Stimulated activated naive CD4-positive, alpha-beta T cell treated with Interleukin-2 at 50 U/mL for 16 hours (primary cell): ENCODE measurements around the gene TBATA.
A peak's percentile ranks its signal among the peaks of the same experiment; 100 is the strongest.

Experiments
- DNase-seq: peaks from one replicate; lab custom pipeline; 2025; lab: John Stamatoyannopoulos, UW

The TBATA gene

DNA sequence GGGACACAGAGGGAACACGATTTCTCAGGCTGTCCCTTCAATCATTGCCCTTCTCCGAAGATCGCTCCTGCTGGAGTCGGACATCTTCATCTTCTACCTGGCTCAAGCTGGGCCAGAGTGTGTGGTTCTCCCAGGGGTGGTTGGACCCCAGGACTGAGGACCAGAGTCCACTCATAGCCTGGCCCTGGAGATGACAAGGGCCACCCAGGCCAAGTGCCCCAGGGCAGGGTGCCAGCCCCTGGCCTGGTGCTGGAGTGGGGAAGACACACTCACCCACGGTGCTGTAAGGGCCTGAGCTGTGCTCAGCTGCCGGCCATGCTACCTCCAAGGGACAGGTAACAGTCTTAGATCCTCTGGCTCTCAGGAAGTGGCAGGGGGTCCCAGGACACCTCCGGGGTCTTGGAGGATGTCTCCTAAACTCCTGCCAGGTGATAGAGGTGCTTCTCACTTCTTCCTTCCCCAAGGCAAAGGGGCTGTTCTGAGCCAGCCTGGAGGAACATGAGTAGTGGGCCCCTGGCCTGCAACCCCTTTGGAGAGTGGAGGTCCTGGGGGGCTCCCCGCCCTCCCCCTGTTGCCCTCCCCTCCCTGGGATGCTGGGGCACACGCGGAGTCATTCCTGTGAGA is 23.3 kb downstream of the TBATA start:
- no peak for DNase-seq

DNA sequence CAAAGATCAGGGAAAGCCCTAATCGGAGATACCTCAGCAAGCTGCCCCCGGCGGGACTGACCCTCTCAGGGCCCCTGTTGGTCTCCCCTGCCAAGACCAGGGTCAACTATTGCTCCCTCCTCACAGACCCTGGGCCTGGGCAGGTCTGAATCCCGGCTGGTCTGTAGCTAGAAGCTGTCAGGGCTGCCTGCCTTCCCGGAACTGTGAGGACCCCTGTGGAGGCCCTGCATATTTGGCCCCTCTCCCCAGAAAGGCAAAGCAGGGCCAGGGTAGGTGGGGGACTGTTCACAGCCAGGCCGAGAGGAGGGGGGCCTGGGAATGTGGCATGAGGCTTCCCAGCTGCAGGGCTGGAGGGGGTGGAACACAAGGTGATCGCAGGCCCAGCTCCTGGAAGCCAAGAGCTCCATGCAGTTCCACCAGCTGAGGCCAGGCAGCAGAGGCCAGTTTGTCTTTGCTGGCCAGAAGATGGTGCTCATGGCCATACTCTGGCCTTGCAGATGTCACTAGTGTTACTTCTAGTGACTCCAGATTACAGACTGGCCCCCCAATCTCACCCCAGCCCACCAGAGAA is 24.1 kb downstream of the TBATA start:
- DNase-seq, result no peak

DNA sequence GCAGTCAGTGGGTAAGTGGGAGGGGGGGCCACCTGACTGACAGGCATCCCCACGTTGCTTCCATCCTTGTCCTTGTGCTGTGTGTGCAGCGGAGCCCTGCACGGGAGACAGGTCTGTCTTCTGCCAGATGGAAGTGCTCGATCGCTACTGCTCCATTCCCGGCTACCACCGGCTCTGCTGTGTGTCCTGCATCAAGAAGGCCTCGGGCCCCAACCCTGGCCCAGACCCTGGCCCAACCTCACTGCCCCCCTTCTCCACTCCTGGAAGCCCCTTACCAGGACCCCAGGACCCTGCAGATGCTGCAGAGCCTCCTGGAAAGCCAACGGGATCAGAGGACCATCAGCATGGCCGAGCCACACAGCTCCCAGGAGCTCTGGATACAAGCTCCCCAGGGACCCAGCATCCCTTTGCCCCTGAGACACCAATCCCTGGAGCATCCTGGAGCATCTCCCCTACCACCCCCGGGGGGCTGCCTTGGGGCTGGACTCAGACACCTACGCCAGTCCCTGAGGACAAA is 24.8 kb downstream of the TBATA start:
- no peak for DNase-seq

DNA sequence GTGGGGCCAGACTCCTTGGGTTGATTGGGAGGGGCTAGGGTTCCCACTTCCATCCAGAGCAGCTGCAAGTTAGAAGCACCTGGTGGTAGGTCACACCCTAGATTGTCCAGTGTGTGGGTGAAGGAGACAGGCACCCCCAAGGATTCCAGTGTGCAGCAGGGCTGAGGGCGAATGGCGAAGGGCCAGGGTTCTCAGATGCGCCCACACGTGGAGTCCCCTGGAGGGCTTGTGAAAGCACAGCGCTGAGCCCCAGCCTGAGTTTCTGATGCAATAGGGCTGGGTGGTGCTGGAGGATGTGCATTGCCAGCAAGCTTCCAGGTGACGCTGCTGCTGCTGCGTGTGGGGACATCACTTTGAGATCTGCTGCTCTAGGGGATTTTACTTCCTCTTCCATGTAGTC is 25.4 kb downstream of the TBATA start:
- DNase-seq, result no peak

DNA sequence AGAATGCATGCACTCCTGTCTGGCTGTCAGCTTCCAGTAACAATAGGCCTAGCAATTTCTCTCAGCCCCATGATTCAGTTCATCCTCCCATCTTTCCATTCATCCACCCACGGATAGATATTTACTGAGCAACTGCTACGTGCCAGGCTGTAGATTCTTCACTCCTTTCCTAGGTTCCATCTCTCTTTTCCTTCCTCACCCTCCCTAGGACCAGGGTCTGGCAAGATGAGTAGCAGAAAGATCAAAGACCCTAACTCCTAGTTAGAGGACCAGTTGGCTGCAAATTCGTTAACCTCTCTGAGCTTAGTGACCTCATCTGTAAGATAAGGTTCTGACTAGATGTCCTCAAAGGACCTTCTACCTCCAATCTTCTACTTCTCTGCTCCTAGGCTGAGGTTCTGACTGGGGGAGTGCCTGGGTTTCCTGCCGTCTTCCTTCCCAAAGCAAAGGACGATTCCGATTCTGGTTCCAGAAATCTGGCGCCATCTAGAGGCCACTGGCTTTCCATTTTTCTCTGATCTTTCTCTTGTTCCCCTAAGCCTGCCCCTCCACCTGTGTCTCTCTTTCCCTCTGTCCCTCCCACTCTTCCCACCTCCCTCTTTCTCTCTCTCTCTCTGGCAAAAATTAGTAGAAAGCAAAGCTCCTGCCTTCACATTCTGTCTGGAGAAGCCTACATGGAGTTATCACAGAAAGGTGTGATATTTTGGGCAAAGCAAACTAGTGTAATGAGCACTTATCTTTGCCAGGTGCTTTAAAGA is 26.2 kb downstream of the TBATA start:
- peak; percentile 42 for DNase-seq

DNA sequence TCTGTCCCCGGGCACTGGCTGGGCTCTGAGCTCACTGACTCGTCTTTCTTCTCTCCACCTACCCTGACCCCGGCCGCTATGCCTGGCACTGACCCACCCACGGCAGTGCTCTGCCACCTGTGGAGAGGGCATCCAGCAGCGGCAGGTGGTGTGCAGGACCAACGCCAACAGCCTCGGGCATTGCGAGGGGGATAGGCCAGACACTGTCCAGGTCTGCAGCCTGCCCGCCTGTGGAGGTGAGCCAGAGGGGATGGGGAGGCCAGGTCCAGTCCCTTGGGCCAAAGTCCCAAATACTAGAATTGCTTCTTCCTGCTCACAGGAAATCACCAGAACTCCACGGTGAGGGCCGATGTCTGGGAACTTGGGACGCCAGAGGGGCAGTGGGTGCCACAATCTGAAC is 27.3 kb downstream of the TBATA start:
- no peak for DNase-seq

DNA sequence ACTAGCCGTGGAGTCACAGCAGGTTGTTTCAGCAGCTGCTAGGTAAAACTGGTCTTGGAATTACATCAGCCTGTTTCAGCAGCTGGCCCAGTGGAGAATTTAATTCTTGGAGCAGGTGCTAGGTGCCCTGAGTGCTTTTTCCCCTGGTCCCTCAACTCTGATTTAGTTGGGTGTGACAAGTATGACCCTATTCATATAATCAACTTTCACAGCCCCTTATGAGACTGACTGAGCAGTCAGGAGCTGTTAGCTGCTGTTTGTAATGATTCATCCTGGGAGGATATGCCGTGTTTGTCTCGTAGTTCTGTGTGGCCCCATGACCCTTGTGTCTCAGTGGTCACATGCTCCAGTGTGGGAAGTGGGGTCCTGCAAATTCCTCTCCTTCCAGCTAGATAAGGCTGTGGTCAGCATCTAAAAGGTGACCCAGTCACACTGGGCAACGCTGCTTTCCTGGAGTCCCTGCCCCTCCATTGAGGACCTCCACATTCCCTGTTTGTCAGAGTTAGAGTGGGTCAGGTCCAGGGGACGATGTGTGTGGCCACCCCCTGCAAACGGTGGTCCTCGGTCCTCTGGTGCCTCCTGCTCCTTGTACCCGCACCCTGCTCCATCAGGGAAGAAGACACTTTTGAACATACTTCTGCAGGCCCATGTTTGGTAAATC is 28.3 kb downstream of the TBATA start:
- no peak for DNase-seq

DNA sequence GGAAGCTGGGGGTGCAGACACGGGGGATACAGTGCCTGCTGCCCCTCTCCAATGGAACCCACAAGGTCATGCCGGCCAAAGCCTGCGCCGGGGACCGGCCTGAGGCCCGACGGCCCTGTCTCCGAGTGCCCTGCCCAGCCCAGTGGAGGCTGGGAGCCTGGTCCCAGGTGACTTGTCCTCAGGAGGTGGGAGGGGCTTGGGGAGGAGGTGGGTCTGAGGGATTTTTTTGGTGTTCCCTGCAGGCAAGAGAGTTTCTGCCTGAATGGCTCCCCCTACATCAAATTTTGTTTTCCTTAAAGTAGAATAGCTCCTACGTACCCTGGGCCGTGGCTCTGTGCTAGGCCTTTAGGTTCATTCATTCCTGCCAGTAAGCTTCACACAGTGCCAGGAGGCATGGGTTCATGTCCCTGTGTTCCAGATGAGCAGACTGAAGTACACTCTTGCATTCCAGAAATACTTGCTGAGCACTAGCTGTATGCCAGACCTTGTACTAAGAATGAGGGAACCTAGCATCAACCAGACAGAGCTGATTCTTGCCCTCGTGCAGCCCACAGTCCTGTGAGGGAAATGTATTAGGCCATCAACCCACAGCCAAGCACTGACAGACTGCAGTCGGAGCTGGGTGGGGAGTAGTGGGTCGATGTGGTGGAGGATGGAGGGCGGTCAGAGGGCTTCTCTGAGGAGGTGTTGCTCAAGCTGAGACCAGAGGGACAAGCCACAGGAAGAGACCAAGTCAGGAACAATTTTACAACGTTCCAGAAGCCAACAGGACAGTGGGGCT is 31.1 kb downstream of the TBATA start:
- no peak for DNase-seq

DNA sequence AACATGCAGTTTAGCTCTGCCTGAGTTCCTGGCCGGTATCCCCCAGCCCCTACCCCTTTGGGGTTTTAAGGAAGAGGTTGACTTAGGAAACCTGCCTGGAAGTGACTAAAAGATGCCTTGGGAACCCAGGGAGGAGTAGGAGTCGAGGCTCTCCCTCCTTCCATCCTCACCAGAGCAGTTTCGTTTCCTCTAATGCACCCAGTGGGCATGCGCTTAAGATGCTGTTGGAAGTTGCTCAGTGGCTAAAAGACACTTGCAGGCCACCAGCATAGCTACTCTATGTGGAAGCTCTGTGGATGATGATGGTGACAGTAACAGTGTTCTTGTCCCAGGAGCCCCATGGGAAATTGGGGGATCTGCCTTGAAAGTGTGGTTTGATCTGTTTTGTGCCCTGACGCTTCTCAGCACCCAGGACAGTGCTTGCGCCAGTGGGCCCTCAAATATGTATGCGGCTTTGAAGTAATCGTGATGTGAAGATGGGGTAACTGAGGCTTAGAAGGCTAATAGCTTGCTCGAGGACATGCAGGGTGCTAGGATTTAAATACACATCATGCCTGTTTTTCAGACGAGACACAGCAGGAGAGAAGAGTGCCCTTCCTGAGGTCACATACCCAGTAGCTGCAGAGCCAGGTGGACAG is 32.0 kb downstream of the TBATA start:
- DNase-seq, result no peak

DNA sequence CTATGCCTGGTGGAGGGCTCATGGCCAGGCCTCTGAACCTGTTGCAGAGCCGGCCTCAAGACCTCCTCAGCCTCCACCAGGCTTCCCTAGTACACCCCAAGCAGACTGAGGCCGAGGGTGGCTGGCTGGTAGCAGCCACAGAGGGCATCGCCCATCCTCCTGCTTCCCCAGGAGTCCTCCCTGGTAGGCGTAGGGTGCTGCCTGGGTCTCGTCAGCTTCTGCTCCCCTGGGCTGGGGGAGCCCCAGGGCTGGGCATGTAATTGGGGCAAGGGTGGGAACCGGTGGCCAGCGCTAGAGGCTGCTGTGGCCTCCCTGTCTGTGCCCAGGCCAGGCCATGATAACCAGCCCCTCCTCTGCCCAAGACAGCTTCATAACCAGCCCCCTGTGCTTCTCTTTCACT is 32.6 kb downstream of the TBATA start:
- no peak for DNase-seq

DNA sequence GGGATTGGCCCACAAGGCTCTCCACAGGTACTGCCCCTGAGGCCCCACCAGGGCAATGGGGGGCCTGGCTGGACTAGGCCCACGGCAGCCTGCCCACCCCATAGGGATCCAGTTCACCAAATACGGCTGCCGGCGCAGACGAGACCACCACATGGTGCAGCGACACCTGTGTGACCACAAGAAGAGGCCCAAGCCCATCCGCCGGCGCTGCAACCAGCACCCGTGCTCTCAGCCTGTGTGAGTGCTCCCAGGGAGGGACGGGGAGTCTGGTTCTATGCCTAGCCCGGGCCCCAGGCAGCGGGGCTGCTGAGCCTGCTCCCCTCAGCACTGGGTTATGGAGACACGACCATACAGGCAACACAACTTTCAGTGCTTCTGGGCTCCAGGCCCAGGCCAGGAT is 33.2 kb downstream of the TBATA start:
- DNase-seq, result no peak

DNA sequence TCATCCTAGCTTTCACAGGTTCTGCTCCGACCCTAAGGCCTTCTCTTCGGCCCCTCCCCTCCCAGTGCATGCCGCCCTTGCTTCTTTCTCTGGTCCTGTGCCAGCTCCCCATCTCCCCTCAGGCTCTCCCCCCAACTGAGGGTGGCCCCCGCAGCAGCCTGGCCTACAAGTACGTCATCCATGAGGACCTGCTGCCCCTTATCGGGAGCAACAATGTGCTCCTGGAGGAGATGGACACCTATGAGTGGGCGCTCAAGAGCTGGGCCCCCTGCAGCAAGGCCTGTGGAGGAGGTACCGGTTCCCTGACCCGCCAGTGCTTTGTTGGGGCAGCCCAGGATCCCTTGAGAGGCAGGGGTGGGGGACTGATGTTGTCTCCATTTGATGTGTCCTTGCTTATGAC is 33.8 kb downstream of the TBATA start:
- DNase-seq, result no peak

DNA sequence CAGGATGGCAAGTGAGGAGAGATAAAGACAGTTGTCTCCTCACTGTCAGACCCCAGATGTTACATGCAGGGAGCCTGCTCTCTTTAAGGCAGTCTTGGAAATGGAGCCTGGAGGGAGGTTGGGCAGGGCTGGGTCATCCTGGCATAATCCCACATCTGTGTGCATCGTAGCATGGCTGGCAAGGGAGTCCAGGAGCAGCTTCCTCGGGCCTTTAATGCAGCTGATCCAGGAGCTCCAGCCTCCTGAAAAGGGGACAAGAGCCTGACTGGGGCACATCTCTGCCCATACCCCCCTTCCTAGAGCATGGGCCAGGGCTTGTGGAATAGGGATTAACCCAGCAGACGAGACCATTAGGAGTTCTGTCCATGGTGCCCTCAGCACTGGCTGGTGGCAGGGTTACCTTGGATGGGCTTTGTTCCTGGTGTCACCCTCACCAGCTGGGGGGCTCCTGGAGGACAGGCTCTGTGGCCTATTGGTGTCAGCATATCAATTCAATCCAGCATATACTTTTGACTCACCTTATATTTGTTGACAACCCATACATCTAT is 34.9 kb downstream of the TBATA start:
- no peak for DNase-seq

DNA sequence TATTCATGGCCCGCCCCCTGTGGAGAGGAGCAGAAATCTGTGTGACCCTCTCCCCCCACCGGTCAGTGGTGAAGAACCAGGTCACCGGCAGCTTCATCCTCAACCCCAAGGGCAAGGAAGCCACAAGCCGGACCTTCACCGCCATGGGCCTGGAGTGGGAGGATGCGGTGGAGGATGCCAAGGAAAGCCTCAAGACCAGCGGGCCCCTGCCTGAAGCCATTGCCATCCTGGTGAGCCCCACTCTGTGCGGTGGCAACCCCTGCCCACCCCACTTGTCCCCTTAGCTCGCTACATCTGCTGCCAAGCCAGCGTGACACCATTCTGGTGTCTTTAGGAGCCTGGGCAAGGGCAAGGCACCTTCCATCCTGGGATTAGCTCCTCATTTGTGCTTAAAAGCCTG is 35.4 kb downstream of the TBATA start:
- DNase-seq, result no peak

DNA sequence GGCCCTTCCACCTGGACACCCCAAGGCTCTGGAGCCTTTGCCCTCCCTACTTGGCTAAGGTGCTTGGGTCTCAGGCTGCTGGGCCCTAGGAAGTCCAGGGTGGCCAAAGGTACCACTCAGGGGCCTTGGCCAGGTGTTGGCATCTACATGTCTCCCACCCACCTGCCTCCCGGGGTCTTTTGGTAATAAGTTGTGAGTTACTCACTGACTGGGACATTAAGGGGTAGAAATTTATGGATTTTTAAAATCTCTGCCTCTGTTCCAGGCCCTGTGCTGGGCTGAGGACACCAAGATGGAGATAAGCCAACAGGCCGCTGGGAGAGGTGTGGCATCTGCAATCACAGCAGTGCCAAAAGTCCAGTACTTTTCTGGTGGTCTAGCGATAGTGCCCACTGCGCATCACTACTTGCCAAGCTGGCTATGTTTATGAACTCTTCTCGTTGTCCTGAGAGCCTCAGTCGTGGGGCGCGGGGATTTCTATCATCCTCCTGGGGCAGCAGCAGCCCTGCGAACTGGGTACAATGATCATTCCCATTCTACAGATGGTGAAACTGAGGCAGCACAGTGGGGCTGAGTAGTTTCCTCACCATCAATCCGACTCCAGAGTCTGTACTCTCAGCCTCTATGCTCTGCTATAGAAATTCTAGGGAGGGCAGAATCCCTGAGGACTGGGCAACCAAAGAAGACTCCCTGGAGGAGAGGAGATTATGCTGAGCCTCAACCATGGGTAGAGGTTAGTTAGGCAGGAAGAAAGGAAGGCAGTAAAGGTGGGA is 36.2 kb downstream of the TBATA start:
- DNase-seq, result no peak

DNA sequence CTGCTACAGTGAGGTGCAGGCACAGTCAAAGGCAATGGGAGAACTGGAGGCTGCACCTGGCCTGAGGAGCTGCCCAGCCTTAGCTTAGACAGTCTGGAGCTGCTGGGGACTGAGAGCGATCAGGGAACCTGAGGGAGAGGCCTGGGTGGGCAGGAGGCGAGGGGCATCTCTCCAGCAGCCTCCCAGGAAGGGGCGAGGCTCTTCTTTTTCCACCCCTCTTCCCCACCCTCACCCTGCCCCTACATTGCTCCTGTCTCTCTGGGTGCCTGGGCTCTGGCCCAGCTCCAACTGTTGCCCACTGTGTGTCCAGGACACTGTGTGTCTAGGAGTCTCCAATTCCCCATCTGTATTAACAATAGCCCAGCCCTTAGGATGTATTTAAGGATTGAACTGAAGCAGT is 36.9 kb downstream of the TBATA start:
- DNase-seq, result no peak

DNA sequence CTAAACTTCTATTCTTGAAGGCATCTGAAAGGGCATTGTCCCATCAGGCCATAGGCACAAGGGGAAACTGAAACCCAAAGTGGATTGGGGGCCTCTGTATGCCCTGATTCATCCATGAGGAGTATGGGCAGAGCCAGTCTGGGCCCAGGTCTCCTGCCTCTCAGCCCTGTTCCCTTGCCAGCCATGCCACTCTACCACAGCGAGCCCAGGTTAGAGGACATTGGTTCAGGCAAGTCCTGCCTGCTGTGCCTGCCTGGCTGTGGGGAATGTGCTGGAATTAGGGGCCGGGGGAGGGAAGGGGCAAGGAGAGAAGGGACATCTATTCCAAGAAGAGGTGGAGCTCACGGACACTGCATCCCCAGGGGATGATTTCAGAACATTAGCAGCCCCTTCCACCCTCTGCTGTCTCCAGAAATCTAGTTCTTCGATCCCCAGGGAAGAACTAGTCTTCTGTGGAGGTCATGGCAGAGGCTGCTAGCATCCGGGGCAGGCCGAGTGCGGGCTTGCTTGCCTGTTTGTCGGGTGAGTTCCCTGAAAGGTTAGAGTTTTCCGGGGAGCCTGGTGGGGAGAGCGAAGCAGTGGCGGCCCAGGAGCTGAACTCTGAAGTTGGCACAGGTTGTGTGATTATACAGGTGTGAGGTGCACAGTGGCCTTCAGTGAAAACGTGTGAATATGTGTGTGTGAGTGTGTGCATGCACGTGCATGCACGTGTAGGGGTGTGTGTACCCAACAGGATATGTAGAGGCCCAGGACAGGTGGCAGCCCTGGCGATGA is 37.8 kb downstream of the TBATA start:
- DNase-seq, result no peak

DNA sequence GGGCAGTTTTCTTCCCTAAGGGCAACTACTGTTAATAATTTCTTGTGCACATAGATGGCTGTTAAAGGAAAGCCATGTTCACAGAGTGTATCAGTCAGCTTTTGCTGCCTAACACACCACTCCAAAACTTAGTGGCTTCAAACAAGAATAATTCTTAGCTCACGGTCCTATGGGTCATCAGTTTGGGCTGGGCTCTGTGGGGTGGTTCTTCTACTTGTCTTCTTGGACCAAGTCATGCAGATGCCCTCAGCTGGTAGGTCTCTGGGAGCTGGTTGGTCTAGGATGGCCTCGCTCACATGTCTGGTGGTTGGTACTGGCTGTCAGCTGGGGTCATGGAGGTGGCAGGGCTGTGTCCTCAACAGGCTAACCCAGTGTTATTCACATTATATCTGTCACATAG is 39.6 kb downstream of the TBATA start:
- no peak for DNase-seq

DNA sequence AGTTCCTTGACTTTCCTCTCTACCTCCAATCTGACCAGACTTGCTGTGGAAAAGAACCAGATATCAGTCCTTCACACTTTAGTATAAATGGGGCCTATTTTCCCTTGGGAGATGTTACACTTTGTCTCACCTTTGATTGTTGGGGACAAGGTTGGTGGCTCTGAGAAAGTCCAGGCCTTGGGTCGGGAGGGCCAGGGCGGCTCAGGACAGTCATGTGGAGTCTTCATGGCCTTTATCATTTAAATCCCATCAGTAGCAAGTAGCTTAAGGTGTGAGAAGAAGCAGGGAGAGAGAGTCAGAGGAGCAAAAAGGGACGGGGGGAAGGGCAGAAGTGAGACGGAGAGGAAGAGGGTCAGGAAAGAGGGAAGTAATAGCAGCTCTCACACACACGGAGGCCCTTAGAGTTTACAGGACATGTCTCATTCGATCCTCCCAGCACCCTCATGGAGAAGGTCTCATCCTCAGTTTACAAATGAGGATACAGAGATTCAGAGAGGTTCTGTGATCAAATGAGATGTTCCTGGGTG is 40.5 kb downstream of the TBATA start:
- no peak for DNase-seq
